Activated CD8-positive, alpha-beta memory T cell treated with anti-CD3 and anti-CD28 coated beads for 36 hours (primary cell): Measurements from ENCODE around the gene FNDC1. TPM values are rescaled to one million over a fixed set of nuclear protein-coding genes. Genes with fewer than 3 reads are reported as not detected.

Source experiments
- total RNA-seq, 2 experiments: library from RNA; stranded (reverse); gene quantifications; one replicate each; pipeline ENCODE4 v1.2.3, GENCODE V29; 2021

The FNDC1 gene
- total RNA-seq, 2 experiments from 2014 or later, result not detected

Other genes with a start within 250 kb of the FNDC1 start
- 1 to 10 TPM; 4.2 to 4.5 TPM for gene RSPH3, start 169.2 kb upstream of the FNDC1 start, total RNA-seq
- gene TAGAP, start 124.4 kb upstream of the FNDC1 start, total RNA-seq, result 100 to 1,000 TPM; 119 to 121 TPM